HG03196 (cell line): Measurements from ENCODE around the gene NTRK1.

Experiments
- ATAC-seq: cut with Tn5 transposase; IDR thresholded peaks from one replicate; pipeline ENCODE4 v1.9.1; 2021; ENCODE audit not compliant: unreplicated experiment

NTRK1 gene

DNA sequence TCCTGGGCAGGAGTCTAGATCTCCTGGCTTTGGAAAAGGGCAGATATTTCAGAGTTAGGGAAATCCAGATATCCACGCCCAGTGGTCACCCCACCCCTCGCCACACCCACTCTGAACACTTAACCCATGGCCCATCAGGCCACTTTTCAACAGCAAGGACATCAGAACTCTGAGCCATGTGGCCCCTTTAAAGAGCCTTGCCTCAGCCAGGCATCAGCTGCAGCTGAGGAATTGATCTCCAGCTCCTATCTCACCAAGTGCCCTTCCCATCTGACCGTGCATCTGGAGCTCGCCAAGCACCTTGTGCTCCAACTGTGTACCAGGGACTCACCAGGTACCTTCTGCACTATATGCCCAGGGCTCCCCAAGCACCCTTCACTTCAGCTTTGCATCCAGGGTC, 23.8 kb upstream of the NTRK1 start:
- no peak for ATAC-seq

GRCh38 chr1:156838972-156839371, 21.7 kb upstream of the NTRK1 start:
- no peak for ATAC-seq

DNA sequence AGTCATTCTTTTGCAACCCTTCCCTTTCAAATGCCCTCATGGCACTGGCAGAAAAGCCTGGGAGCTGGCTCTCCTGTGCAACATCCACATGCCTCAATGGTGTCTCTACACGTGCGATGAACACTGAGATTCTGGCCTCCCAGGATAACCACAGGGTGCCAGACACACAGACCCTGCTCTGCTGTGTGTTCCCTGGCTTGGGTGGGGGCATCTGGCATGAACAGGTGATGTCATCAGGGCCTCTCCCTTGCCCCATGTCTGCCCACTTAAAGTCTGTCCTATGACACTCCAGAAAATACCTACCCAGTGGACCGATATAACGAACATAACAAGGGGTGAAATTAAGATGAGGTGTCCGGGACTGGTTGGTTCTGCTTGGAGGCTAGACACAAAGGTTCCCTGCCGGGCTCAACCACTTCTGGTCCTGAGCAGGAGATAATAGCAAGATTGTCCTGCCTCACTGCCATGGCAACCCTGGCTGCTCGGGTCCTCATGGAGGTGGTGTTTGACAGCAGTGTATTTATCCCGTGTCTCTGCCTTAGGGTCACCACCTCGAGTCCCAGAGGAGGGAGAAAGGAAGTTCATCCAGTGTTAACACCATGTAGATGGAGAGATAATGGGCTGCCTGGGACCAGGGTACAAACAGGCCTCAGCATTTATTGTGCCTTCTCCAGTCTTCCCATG, 21.1 kb upstream of the NTRK1 start:
- ATAC-seq: no peak

- ATAC-seq: no peak
Measured at GRCh38 chr1:156840186-156840897, 20.3 kb upstream of the NTRK1 start.

DNA sequence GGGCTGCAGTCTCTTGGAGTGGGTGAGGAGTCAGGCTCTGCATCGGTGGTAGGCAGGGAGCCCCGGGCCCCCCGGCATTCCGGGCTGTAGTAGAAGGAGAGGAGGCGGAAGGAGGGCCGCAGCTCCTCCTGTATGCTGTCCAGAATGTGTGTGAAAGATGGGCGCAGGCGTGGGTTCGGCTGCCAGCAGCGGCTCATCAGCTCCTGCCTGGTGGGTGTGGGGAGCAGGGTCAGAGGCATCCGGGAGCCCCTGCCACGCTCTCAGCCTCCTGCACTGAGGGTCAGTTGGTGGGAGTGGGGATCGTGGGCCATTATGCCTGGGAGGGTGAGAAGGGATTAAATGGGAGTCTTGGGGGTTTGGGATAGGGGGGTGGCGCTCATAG, 19.8 kb upstream of the NTRK1 start:
- ATAC-seq: no peak

GRCh38 chr1:156841295-156841855, 19.3 kb upstream of the NTRK1 start:
- no peak for ATAC-seq

DNA sequence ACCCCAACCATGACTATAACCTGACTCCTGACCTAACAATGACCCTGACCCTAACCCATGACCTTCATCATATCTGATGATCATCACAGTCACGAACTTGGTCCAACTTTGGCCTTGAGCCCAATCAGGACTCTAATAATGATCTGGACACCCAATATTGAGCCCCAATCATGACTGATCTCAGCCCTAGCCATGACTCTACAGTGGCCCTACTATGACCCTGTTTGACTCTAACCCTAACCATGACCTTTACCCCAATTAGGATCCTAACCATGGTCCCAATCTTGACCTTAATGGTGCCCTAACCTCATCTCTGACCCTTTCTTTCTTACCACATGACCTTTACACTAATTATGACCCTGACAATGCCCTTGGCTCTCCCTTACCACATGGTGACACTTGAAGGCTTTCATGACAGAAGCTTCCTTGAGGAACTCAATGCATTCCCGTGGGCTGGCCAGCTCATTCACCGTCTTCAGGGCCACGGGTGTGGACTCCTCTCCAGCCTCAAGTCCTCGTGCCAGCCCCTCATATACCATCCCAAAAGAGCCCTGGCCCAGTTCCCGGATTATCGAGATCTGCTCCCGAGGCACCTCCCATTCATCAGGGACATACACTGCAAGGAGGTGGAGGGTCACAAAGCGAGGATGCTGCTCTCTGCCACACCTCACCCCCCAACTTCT, 17.9 kb upstream of the NTRK1 start:
- no peak for ATAC-seq

DNA sequence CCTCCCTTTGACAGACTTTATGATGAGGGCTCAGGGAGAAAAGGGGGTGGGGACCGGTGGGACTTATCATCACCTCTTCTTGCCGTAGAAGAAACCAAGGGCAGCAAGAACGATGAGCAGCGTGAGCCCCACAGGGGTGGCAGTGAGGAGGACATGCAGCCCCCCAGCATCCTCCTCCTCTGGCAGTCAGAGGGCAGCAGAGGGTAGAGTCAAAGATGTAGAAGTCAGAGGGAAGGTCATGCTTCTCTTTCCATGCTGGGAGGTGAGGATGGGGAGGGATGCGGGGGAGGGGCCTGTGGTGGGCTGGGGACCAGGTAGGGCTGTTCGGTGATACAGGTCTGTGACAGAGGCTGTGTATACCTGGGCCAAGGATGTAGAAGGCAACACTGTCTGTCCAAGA, 16.6 kb upstream of the NTRK1 start:
- no peak for ATAC-seq

DNA sequence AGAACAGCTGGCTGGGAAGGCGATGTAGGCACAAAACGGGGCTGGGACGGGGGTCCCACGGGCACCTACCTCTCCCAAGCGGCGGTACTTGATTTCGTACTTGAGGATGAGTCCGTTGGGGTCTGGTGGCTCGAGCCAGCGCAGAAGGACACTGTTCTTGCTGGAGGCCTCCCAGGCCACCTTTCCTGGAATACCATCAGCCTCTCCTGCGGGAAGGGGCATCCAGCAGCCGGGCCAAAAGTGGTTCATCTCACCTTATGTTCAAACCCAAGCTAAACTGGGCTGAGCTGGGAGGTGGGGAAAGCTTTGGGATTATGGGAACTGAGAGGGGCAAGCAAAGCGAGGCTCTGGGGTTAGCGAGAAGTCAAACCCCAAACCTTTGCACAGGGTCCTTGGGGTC, 16.0 kb upstream of the NTRK1 start:
- no peak for ATAC-seq

DNA sequence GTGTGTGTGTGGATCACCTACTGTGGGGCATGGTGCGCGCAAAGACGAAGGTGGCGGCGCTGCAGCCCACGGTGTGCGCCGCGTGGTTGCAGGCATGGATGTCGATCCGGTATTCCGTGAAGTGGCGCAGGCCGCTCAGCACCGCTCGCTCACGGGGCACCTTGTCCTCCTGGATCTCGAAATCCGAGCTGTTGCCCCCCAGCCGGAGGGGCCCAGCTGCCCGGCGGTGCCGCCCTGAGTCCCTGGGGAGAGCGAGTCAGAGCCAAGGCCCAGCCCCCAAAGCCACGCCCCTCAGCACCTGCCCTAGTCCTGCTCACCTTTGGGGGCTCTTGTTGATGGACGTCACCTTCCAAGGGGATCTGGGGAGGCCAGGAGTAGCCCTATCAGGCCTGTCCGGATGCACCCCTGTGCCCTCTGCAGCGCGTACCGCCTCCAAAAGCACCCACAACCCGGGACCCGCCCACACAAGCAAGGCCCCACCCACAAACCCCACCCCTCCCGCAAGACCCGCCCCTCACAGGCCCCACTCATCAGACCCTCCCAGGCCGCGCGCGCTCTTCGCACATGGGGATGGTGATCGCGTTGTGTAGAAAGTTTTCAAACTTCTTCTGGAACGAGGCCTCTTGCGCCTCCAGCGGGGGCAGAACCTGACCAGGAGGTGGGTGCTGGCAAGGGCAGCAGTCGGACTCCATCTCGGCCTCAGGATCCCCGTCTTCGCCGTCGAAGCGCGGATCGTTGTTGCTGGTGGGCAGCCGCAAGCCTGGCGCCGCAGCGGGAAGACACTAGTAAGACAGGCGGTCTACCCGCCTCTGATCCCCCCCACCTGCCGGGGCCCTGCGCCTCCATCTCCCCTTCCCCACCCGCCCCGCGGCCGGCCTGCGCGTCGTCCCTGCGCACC, 15.4 kb upstream of the NTRK1 start:
- no peak for ATAC-seq

DNA sequence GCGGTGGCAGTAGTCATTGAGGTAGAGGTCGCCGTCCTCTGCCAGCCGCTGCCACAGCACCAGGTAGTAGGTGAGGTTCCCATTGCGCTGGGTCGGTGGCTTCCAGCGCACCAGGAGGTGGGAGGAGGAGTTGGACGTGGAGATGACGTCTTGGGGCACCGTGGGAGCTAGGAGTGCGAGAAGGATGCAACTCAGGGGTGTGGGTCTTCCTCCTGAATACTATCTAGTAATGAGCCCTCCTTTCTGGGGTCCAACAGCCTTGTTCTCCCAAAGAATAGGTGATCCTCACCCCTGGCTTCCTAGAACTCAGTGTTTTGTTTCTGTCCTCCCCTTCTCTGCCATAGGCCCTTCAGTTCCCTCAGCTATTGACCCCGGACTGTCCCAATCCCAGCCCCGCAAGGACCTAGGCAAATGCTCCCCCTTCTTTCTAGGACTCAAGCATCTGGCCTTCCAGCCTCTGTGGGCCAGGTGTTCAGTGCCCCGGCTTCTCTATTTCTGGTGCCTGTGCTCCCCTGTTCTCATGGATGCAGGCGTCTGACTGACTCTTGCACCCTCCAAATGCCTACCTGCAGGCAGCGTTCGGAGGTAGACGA, 14.6 kb upstream of the NTRK1 start:
- ATAC-seq: no peak

DNA sequence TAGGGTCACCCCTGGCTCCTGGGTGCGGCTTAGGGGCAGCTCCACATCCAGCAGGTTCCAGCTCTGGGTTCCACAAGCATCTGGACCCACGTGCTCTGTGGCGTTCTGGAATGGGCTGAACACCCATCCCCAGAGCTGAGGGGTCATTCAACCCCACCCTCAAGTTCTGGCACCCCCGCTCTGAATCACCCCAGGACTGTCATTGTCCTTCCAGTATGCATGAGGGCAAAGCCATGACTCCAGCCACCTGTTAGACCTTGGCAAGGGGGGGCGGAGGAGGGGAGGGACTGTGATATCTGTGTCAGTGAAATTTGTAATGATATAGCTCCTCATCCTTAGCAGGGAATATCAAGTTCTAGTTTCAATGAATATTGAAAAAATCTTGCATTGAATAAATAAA, 14.0 kb upstream of the NTRK1 start:
- no peak for ATAC-seq

GRCh38 chr1:156847591-156848460, 12.8 kb upstream of the NTRK1 start:
- ATAC-seq: no peak

GRCh38 chr1:156848461-156849150, 12.1 kb upstream of the NTRK1 start:
- no peak for ATAC-seq

- ATAC-seq: no peak
Measured at GRCh38 chr1:156849151-156849496, 11.5 kb upstream of the NTRK1 start.

DNA sequence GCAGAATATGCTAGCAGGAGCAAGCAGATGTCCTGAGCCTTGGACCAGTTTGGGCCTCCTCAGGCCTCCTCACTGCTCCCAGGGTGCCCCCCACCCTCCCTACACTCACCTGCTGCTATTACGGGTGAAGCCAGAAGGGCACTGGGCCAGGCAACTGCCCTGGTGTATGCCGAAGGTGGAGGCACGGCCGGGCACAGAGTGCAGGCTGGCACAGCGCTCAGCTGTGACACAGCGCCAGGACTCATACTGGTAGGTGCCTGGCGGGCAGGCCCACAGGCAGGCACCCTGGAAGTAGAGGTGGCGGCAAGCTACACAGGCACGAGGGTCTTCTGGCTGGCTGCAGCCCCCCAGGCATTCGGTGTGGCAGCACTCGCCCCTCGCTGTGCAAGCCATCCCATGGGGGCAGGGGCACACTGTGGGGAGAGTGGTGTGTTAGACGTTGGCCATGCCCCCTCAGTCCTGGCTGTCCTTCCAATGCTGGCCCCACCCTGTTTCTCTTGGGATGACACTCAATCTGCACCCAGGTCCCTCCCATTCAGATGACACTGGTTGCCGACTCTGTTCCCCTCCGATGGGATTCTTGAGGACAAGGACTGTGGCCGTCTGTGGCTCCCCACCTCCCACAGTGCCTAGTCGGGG, 8.8 kb upstream of the NTRK1 start:
- ATAC-seq: no peak

DNA sequence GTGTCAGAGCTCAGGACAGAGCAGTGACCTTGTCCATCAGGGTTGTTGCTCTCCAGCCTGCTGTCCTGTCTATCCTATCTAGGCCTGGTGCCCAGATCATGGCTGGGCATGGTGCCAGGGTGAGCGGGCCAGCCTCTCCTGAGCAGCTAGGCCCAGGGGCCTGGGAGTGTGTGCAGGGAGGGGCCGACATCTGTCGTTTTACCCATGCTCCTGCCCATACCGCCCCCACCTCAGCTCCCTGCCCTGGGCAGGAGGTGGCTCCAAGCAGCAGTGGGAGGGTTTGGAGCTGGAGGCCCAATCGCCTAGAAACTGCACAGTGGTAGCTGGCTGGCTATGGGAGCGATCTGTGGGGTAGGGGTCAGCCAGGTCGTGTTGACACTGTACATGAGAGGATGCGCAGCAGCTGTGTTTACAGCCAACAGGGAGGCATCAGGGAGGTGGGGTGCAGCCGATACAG, 8.2 kb upstream of the NTRK1 start:
- ATAC-seq: no peak

DNA sequence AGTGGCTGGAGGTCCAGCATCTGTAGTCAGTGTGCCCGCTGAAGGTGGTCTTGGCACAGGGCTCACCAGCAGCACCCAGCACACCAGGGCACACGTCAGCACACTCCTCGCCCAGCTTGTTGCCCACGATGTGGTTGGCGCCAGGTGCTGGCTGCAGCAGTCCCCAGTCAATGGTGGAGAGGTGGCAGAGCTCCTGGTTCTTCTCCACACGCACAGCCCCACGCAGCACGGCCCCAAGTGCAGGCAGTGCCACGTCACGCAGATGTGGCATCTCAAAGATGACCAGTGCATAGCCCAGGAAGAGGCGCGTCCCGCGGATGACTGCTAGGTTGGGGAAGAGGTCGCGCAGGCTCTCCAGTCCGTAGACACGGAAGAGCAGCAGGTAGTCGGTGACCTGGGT, 6.9 kb upstream of the NTRK1 start:
- no peak for ATAC-seq

DNA sequence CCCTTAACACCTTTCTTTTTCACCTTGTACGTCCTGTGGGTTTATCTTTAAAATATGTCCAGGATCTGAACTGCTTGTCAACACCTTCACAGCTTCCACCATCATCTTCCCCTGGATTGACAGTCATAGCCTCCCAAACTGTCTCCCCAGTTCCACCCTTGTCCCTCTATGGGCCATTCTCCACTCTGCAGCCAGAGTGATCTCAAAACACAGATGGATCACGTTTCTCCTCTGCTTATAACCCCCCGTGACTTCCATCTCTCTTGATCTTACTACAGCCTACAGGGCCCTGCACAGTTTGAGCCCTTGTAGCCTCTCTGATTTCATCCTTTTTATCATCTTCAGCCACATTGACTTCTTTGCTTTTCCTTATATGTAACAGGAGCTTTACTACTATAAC, 6.0 kb upstream of the NTRK1 start:
- no peak for ATAC-seq
